GM18508 (cell line): Measurements from ENCODE around the gene C11orf91.
"Not testable (repeated sequence)": the region's sequence is repeated elsewhere in the genome, so short reads cannot be mapped to it uniquely, and the experiment has no call there.

Experiments
- ATAC-seq: cut with Tn5 transposase; IDR thresholded peaks from one replicate; pipeline ENCODE4 v1.9.1; 2021; ENCODE audit warnings: moderate number of reproducible peaks; ENCODE audit not compliant: insufficient read depth, unreplicated experiment

Gene C11orf91

GRCh38 chr11:33722590-33723234 lies 22.1 kb upstream of the C11orf91 start:
- ATAC-seq: peak; percentile 82

GRCh38 chr11:33721984-33722383 lies 21.4 kb upstream of the C11orf91 start:
- ATAC-seq: no peak

- ATAC-seq: no peak
Observed at GRCh38 chr11:33721426-33721825, 20.8 kb upstream of the C11orf91 start.

- no peak for ATAC-seq
Observed at GRCh38 chr11:33719587-33719986, 19.0 kb upstream of the C11orf91 start.

- ATAC-seq: no peak
Observed at GRCh38 chr11:33718440-33718839, 17.8 kb upstream of the C11orf91 start.

- no peak for ATAC-seq
Observed at GRCh38 chr11:33716243-33716642, 15.6 kb upstream of the C11orf91 start.

- no peak for ATAC-seq
Observed at GRCh38 chr11:33713856-33714398, 13.3 kb upstream of the C11orf91 start.

- no peak for ATAC-seq
Observed at GRCh38 chr11:33713151-33713855, 12.7 kb upstream of the C11orf91 start.

- no peak for ATAC-seq
Observed at GRCh38 chr11:33712436-33712835, 11.8 kb upstream of the C11orf91 start.

GRCh38 chr11:33709466-33709865 lies 8.8 kb upstream of the C11orf91 start:
- no peak for ATAC-seq

- no peak for ATAC-seq
Observed at GRCh38 chr11:33708985-33709384, 8.4 kb upstream of the C11orf91 start.

- ATAC-seq: not testable (repeated sequence)
Observed at GRCh38 chr11:33707831-33708230, 7.2 kb upstream of the C11orf91 start.

- ATAC-seq: no peak
Observed at GRCh38 chr11:33706966-33707365, 6.3 kb upstream of the C11orf91 start.

- ATAC-seq: no peak
Observed at GRCh38 chr11:33706546-33706945, 5.9 kb upstream of the C11orf91 start.

- no peak for ATAC-seq
Observed at GRCh38 chr11:33704240-33705002, 3.8 kb upstream of the C11orf91 start.

- no peak for ATAC-seq
Observed at GRCh38 chr11:33703788-33704187, 3.2 kb upstream of the C11orf91 start.

GRCh38 chr11:33703234-33703633 lies 2.6 kb upstream of the C11orf91 start:
- no peak for ATAC-seq

- ATAC-seq: no peak
Observed at GRCh38 chr11:33701302-33702230, 940 bp upstream of the C11orf91 start.

GRCh38 chr11:33700063-33700501 lies 544 bp downstream of the C11orf91 start:
- ATAC-seq: no peak

GRCh38 chr11:33699515-33700062 lies 1.0 kb downstream of the C11orf91 start:
- ATAC-seq: no peak
